GM18868 (cell line): ENCODE measurements around the gene GPR146.
"Not testable (repeated sequence)": the region's sequence is repeated elsewhere in the genome, so short reads cannot be mapped to it uniquely, and the experiment has no call there.

ENCODE experiments used
- ATAC-seq: cut with Tn5 transposase; IDR thresholded peaks from one replicate; pipeline ENCODE4 v1.9.1; 2021; ENCODE audit warnings: mild to moderate bottlenecking, moderate library complexity; ENCODE audit not compliant: unreplicated experiment

Gene GPR146, protein sequence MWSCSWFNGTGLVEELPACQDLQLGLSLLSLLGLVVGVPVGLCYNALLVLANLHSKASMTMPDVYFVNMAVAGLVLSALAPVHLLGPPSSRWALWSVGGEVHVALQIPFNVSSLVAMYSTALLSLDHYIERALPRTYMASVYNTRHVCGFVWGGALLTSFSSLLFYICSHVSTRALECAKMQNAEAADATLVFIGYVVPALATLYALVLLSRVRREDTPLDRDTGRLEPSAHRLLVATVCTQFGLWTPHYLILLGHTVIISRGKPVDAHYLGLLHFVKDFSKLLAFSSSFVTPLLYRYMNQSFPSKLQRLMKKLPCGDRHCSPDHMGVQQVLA

DNA sequence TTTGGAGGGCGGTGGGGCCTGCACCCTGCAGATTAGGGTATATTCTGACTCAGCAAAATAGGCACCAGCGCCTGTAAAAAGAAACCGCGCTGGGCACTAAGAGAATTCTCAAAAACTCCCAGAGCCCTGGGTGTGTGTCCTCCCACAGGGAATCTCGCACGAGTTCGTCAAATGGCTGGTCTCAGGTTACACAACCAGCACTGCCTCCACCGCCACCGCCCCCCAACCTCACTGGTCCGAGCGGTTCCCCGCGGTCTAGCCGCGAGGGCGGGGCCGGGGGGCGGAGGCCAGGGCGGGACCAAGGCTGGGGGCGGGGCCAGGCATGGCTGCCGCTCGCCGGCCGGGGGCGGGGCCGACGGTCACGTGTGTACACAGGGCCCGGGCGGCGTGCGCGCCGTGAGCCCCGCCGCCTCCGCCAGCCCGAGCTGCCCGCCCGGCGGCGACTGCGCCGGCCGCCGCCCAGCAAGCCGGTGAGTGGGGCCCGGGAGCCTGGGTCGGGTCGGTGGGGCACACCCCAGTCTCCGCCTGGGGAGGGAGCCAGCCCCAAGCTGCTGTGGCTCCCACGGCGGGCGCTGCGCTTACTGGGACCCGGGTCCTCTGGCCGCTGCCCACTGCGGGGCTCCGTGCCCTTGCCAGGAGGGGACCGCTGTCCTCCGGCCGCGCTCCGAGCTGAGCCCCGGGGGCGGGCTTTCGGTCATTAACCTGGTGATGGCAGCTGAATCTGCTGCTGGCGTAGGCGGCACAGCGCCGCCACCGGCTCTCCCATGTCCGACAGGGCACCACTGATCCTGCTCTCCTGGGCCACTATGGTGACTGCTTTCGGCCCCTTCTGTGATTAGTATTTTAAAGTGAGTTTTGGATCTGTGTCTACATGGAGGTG lies at the start of gene GPR146:
GPR146 (plus strand) TSS at position 358 of the 880 bp plus-strand sequence. CDS start 12,970 bp downstream, outside the sequence.
- peak; percentile 85 for ATAC-seq

DNA sequence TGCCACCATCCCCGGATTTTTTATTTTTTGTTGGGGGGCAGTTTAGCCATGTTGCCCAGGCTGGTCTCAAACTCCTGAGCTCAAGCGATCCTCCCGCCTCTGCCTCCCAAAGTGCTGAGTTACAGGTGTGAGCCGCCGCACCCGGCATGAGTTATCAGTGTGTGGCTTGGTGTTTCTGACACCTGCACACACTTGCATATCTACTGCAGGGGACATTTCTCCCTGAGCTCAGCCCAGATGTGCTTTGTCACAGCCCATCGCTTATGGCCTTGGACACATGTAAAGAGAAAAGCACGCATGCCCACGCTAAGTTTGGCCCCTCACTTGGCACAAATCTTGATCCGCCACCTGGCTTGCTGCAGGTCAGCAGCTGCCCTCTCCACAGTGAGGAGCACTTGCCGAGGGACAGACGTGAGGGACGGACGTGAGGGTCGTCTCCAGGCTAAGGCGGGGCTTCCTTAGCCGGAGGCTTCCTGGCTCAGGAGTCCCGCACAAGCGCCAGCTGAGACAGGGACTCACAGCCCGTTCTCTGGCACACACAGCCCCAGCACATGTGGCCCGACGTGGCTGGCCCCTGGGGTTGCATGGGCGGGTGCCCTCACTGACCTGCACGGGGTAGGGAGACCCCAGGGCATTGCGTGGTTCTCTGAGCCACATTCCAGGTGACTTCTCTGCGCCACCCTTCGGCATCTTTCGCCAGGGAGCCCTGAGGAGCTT lies 49.6 kb upstream of the GPR146 start:
- ATAC-seq: no peak

DNA sequence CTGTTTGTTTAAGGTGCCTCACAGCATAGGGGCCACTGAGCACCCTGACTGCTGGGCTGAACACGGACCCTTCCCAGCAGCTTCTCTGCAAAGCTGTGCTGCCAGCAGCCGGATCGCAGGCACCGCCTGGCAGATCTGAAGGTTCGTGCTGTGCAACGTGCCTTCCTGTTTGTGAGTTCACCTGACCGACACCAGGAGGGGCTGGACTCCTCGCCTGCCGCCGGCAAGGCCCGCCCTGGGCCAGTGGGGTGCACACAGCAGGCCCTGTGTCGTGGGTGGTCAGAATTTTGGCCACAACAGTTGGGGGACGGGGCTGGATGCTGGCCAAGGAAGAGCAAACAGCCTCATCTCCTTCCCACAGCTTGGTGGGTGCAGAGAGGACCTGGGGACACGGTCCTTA lies 48.8 kb upstream of the GPR146 start:
- no peak for ATAC-seq

DNA sequence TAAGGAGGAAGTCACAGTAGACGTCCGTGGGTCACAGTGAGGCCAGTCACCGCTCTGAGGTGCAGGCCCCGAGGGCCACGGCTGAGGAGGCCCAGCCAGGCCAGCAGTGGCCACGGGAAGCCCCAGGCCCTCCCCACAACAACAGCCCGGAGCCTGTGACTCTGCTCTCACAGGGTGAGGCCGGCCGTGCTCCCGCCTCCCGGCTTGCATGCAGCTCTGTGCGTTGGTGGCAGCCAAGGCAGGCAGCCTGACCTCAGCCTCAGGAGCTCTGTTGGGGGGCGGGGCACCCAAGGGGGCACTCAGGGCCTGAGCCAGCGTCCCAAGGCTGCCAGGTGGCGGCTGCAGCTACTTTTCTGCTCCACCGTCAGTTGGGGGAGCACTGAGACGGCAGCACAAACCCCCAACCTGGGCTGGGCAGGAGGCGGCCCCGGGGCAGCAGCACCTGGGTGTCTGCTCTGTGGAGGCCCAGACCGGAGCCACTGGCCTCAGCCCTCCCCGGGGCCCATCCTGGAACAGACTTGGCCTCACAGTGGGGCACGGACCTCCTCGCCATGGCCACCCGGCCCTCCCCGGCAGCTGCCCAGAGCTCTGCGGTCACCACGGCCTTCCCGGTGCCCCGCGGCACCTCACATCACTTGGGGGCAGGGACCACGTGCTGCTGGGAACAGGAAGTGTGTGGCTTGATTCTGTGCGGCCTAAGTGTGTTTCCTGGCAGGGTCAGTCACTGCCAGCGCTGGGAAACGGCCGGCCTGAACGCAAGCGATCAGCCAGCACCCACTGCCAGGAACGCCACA lies 48.1 kb upstream of the GPR146 start:
- no peak for ATAC-seq

DNA sequence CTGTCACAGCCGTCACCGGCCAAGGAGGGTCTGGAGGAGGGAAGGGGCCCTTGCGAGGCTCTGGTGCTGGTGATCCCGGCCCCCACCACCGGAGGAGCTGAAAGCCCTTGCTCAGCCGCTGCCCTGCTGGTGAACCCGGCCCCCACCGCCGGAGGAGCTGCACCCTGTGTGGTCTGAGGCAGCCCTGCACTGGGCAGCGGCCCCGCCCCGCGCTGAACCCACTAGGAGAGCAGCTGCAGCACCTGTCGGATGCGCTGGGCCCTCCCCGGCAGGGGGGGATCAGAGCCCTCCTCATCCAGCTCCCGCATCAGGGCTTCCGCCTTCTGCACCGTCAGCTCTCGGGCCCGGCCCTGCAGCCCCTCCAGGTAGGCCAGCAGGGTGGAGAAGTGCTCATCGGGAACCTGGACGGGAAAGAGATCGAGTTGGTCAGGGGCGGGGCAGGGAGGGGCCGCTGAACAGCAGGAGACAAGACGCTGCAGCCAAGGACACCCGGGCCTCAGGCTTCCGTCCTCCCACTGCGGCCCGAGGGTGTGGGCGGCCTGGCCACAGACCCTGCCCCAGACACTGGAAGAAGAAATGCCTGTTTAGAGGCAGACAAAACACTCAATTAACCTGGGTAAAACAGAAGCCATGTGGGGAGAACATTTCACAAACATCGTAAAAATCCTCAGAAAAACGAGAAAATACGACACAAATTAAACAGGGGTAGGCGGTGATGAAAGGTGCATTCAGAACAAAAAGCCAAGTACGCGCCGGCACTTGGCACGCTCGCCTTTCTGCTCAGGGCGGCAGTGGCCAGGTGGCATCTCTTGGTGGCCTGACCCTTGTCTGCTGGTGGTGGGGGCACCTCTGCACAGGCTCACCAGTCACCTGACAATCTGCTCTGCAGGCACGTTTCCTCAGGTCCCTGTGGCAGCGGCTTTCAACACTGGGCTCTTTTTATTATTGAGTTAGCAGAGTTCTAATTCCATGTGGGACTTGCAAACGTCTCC lies 46.6 kb upstream of the GPR146 start:
- ATAC-seq: no peak

DNA sequence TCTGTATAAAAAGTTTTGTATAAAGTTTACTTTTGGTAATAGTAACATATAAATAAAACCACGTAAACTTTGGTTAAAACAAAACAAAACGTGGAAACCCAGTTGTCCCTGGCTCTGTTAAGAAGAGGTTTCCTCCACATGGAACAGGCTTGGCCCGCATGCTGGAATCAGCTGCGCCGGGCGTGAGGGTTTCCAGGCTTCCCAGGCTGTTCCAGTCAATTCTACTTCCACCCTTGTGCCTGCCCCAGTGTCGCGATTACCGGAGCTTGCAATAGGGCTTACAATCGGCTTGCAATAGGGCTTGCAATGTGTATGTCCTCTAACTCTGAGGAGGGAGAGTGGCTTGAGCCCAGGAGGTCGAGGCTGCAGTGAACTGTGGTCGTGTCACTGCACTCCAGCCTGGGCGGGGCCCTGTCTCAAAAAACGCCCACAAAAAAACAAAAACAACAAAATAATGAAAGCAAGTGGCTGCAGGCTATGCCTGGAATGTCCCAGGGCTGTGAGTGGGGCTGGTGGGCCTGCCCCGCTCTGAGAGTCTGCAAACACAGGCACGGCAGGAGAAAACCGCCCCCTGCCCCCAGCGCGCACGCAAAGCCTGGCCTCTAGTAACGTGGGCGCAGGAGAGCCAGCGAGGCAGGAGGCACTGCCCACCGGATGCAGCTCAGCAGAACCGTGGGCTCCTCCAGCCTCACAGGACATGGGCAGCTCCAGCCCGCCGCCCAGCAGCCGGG lies 45.0 kb upstream of the GPR146 start:
- no peak for ATAC-seq

DNA sequence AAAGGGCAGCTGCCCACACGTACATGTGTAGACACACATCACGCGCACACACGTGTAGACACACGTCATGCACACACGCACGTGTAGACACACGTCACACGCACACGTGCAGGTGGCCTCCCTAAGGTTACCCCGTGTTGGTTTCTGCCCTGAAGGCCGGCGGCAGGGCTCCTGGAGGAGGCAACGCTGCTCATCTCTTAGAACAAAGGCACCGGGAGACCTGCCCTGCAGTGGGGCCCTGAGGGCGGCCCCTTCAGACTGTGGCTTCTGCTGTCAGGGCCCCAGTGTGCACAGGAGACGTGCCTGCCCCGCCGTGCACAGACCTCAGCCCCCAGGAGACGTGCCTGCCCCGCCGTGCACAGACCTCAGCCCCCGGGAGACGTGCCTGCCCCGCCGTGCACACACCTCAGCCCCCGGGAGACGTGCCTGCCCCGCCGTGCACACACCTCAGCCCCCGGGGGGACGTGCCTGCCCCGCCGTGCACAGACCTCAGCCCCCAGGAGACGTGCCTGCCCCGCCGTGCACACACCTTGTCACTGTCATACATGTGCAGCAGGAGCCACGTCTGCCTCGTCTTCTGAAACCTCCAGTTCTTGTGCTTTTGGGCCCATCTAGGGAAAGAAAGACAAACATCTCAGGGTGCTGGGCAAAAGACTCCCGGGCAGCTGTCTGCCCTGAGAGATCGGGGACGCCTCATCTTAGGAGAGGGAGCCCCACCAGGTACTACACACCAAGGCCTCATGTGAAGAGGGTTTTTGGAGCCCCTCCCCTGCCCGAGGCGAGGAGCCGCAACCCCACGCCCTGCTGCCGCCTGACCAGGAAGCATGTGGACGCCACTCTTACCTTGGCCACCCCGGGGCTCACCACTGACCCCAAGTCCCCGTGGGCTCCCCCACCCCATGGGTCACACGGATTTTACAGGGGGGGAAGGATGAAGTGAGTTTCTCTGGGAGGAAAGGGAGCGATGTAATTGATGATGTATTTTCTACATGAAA lies 44.1 kb upstream of the GPR146 start:
- no peak for ATAC-seq

DNA sequence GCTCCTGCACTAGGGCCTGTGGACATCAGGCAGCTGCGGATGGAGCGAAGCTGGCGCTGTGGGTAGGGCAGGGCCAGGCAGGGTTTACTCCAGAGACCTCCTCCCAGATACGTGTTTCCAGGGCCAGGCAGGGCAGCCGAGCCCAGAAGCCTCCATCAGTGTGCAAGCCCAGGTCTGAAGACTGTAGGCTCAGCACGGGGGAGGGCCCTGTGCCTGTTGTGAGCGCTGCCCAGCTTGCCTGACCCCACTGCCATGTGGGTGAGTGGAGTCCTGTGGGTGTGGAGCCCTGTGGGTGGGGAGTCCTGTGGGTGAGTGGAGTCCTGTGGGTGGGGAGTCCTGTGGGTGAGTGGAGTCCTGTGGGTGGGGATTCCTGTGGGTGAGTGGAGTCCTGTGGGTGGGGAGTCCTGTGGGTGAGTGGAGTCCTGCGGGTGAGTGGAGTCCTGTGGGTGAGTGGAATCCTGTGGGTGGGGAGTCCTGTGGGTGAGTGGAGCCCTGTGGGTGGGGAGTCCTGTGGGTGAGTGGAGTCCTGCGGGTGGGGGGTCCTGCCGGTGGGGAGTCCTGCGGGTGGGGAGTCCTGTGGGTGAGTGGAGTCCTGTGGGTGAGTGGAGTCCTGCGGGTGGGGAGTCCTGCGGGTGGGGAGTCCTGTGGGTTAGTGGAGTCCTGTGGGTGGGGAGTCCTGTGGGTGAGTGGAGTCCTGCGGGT lies 43.1 kb upstream of the GPR146 start:
- not testable (repeated sequence) for ATAC-seq

DNA sequence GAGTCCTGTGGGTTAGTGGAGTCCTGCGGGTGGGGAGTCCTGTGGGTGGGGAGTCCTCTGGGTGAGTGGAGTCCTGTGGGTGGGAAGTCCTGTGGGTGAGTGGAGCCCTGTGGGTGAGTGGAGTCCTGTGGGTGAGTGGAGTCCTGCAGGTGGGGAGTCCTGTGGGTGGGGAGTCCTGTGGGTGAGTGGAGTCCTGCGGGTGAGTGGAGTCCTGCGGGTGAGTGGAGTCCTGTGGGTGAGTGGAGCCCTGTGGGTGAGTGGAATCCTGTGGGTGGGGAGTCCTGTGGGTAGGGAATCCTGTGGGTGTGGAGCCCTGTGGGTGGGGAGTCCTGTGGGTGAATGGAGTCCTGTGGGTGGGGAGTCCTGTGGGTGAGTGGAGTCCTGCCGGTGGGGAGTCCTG lies 42.3 kb upstream of the GPR146 start:
- not testable (repeated sequence) for ATAC-seq

DNA sequence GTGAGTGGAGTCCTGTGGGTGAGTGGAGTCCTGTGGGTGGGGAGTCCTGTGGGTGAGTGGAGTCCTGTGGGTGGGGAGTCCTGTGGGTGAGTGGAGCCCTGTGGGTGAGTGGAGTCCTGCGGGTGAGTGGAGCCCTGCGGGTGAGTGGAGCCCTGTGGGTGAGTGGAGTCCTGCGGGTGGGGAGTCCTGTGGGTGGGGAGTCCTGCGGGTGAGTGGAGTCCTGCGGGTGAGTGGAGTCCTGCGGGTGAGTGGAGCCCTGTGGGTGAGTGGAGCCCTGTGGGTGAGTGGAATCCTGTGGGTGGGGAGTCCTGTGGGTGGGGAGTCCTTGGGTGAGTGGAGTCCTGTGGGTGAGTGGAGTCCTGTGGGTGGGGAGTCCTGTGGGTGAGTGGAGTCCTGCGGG lies 41.9 kb upstream of the GPR146 start:
- ATAC-seq: not testable (repeated sequence)

DNA sequence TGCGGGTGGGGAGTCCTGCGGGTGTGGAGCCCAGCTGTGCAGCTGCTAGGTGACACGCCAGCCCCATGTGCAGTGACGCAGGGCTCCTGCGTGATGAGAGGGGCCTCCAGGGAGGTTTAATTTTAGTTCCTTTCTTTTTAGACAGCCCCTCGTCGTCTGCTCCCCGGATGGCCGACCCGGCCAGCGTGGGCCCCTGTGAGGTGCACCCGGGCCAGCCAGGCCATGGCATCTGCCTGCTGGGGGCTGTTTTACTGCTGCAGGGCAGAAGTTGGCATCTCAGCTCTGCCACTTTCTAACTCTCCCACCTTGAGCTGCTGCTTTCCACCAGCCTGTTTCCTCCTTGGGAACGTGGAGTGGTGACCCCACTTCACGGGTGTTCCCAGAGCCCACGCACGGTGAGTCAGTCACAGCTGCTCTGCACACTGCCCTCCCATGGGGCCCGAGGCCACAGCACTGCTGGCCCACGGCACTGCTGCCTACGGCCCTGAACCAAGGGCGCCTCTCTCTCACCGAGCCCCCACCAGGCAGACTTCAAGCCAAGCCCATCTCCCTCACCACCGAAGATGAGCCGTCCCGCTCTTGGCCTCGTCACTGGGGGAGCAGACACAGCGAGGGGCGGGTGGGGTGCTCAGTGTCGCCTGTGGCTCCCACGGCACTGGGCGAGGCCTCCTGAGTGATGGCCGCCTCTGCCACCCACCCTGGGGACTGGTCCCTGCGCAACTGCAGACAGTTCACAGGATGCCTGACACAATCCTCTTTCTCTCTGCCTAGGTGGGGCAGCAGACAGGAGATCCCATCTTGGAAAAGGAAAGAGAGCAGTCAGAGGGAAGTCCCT lies 40.1 kb upstream of the GPR146 start:
- ATAC-seq: no peak

DNA sequence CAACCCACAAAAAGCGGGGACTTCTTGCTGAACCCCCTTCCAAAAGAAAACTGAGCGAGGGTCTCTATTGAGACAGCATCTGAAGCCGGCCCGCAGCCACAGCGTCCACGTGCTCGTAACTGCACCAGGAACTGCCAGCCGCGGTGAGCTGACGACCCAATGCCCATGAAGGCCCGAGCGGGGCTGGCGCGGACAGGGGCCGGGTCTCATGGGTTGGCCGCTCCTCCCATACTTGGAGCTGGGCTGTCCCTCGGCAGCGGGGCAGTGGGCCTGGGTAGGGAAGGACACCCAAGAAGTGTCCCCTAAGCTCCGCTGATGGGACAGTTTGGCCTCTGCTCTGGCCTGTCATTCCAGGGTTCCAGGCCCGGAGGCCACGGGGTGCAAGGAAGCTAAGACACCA lies 39.0 kb upstream of the GPR146 start:
- no peak for ATAC-seq

DNA sequence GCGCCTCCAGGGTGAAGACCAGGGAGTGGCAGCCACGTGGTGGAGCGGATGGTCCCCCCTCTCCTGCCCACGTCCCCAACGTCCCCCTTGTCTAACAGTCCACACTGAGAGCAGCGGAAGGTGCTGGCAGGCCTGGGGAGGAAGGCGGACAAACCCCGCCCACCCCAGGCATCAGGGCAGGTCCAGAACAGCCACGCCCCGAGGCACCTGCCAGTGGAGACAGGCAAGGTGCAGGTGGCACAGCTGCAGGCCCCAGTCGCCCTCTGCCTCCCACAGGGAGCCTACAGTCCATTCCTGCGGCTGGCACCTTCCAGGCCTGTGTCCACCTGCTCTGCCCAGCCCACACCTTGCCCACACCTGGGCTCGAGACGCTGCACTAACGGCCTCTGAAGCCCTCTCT lies 36.4 kb upstream of the GPR146 start:
- no peak for ATAC-seq

DNA sequence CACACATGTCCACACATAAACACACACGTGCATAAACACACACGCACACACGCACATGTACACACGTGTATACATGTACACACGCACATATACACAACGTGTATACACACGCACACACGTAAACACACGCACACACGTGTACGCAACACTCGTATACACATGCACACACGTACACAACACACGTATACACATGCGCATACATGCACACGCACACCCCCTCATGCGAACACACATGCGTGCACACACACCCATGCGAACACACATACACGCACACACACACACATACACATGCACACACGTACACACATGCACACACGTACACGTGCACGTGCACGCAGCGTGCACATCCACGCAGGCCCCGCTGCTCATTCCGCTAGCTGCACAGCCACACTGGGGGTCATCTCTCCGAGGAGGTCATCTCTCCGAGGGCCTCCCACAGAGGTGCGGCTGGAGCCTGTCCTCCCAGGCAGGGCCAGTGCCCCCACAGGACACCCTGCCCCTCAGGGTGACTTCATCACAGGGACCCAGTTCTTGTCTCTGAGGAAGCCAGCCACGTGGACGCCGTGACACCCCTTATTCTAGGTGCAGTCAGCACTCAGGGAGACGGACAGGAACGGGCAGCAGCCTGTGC lies 35.5 kb upstream of the GPR146 start:
- no peak for ATAC-seq

DNA sequence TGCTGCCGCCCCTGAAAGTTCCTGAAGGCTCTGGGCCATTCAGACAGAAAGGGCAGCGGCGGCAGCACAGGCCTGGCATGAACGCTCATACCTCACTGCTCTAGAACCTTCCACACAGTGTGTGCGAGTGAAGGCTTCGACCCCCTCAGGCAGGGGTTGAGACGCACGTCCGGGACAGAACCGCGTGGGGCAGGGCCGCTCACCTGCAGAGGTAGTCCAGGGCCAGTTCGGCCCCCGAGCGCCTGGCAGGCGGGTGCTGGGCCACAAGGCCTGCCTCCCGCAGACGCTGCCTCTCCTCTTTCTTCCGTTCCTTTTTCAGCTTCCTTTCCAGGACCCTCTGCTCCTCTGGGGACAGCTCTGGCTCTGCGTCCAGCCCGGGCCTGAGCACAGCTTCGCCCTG lies 34.6 kb upstream of the GPR146 start:
- ATAC-seq: no peak

DNA sequence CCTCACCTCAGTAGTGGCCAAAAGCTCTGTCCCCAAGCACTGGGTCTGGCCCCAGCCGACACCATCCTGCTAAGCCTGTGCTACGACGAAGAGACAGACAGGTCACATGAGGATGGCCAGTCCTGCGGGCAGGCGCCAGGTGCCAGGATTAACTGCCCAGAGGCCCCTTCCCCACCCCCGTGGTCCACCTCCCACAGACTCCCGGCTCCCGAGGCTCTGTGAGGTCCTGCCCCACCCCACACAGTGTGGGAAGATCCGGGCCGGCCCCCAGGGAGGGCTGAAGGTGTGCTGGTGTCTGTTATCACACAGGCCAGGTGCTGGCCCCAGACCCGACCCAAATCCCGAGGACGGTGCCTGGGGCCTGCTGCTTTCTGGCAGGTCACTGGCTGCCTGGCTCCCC lies 34.1 kb upstream of the GPR146 start:
- ATAC-seq: no peak
